OCI-LY3 (cell line): ENCODE data around the gene FGGY.

Experiments
- H2AFZ ChIP-seq: fragments of 200-600, 300-600 bp; shearing (Covaris generic); 2 replicates; pipeline ENCODE4 v1.6.0; 2014; ENCODE audit warnings: antibody characterized with exemption, low read depth, low read length
- H3K27ac ChIP-seq: fragments of 200-600, 300-600 bp; sonication (generic); 2 replicates; pipeline ENCODE4 v1.5.1; 2014; ENCODE audit warnings: mild to moderate bottlenecking, low read length, moderate library complexity, mixed read lengths
- H3K27me3 ChIP-seq: fragments of 200-600, 300-600 bp; sonication (generic); 2 replicates; pipeline ENCODE4 v1.6.1; 2014; ENCODE audit warnings: low read depth, low read length, mixed read lengths
- H3K36me3 ChIP-seq: fragments of 200-600, 300-600 bp; sonication (generic); replicated peaks from 2 replicates; pipeline ENCODE3; 2014; ENCODE audit warnings: low read depth, low read length, mixed read lengths
- H3K4me1 ChIP-seq: fragments of 300-600, 200-600 bp; sonication (generic); 2 replicates; pipeline ENCODE4 v1.6.1; 2014; ENCODE audit warnings: low read length, mixed read lengths
- H3K4me2 ChIP-seq: fragments of 200-600, 300-600 bp; sonication (generic); 2 replicates; pipeline ENCODE4 v1.6.1; 2014; ENCODE audit warnings: low read length, mixed read lengths
- H3K4me3 ChIP-seq: fragments of 300-600, 200-600 bp; sonication (generic); 2 replicates; pipeline ENCODE4 v1.5.1; 2014; ENCODE audit warnings: antibody characterized with exemption, mild to moderate bottlenecking, low read length, moderate library complexity
- H3K79me2 ChIP-seq: fragments of 300-600, 200-600 bp; shearing (Covaris generic); 2 replicates; pipeline ENCODE4 v1.6.1; 2014; ENCODE audit warnings: mild to moderate bottlenecking, low read length, mixed read lengths
- H3K9ac ChIP-seq: fragments of 300-600, 200-600 bp; shearing (Covaris generic); 2 replicates; pipeline ENCODE4 v1.6.0; 2014; ENCODE audit warnings: mild to moderate bottlenecking, low read length, moderate library complexity
- H3K9me3 ChIP-seq: fragments of 200-600, 300-600 bp; shearing (Covaris generic); 2 replicates; pipeline ENCODE4 v1.6.1; 2014; ENCODE audit warnings: low read length, mixed read lengths; ENCODE audit not compliant: insufficient read depth
- H4K20me1 ChIP-seq: fragments of 200-600, 300-600 bp; sonication (generic); 2 replicates; pipeline ENCODE4 v1.6.1; 2016; ENCODE audit warnings: low read length, mixed read lengths; ENCODE audit not compliant: insufficient read depth
- CTCF ChIP-seq: fragments of 200-600, 300-600 bp; sonication (generic); IDR thresholded peaks from 2 replicates; pipeline ENCODE4 v1.5.1; 2014; ENCODE audit warnings: antibody characterized with exemption, low read length, low read depth
- EZH2phosphoT487 ChIP-seq: fragments of 200-600 bp; shearing (Covaris generic); IDR thresholded peaks from 2 replicates; pipeline ENCODE4 v1.6.1; 2018; ENCODE audit warnings: antibody characterized with exemption, mixed run types, low read depth

FGGY gene

GRCh38 chr1:59653968-59654367 is 357.1 kb downstream of the FGGY start:
- H3K27ac ChIP-seq, result no peak overlapping the region
- no peak overlapping the region for H2AFZ ChIP-seq
- H3K4me2 ChIP-seq, result no peak overlapping the region
- TF ChIP-seq EZH2phosphoT487 (no peak), CTCF (no peak)
- H3K27me3 ChIP-seq, result no peaks in the 10 kb centered on the region
- H3K4me3 ChIP-seq, result no peak overlapping the region
- no peaks in the 10 kb centered on the region for H3K4me1 ChIP-seq
- H3K36me3 ChIP-seq, result no peaks in the 10 kb centered on the region
- no peaks in the 10 kb centered on the region for H3K79me2 ChIP-seq
- no peak overlapping the region for H3K9ac ChIP-seq
- no peaks in the 10 kb centered on the region for H3K9me3 ChIP-seq
- H4K20me1 ChIP-seq, result no peaks in the 10 kb centered on the region

- Histone ChIP-seq H4K20me1 (no peaks in the 10 kb centered on the region), H3K36me3 (no peaks in the 10 kb centered on the region), H3K27me3 (no peaks in the 10 kb centered on the region), H3K4me3 (no peak overlapping the region), H2AFZ (no peak overlapping the region), H3K27ac (no peak overlapping the region), H3K9ac (no peak overlapping the region), H3K4me2 (no peak overlapping the region), H3K4me1 (no peaks in the 10 kb centered on the region), H3K79me2 (no peaks in the 10 kb centered on the region), H3K9me3 (no peaks in the 10 kb centered on the region)
- TF ChIP-seq EZH2phosphoT487 (no peak), CTCF (no peak)
Observed at GRCh38 chr1:59657873-59658465, 361.1 kb downstream of the FGGY start.

- TF ChIP-seq EZH2phosphoT487 (no peak), CTCF (no peak)
- Histone ChIP-seq H3K36me3 (no peaks in the 10 kb centered on the region), H3K27me3 (no peaks in the 10 kb centered on the region), H4K20me1 (no peaks in the 10 kb centered on the region), H3K27ac (no peak overlapping the region), H3K79me2 (no peaks in the 10 kb centered on the region), H3K9me3 (no peaks in the 10 kb centered on the region), H2AFZ (no peak overlapping the region), H3K4me3 (no peak overlapping the region), H3K4me1 (no peaks in the 10 kb centered on the region), H3K9ac (no peak overlapping the region), H3K4me2 (no peak overlapping the region)
Observed at GRCh38 chr1:59664166-59664565, 367.3 kb downstream of the FGGY start.

GRCh38 chr1:59666106-59666505 is 369.2 kb downstream of the FGGY start:
- Histone ChIP-seq H3K9me3 (no peaks in the 10 kb centered on the region), H3K4me2 (no peak overlapping the region), H2AFZ (no peak overlapping the region), H3K27ac (no peak overlapping the region), H3K79me2 (no peaks in the 10 kb centered on the region), H3K9ac (no peak overlapping the region), H3K4me1 (peaks cover 11% of the 10 kb centered on the region), H4K20me1 (no peaks in the 10 kb centered on the region), H3K36me3 (no peaks in the 10 kb centered on the region), H3K27me3 (no peaks in the 10 kb centered on the region), H3K4me3 (no peak overlapping the region)
- TF ChIP-seq EZH2phosphoT487 (no peak), CTCF (peak; percentile 26)
